Transverse colon (tissue), 4 donors: ENCODE results near the gene ZNF683.

Source experiments
- EP300 ChIP-seq: sonication (generic); formaldehyde crosslinking; IDR thresholded peaks from one replicate; pipeline ENCODE4 v1.6.1; 2017; ENCODE audit warnings: antibody characterized with exemption, low read depth
- POLR2A ChIP-seq: fragments of 450-650 bp; IDR thresholded peaks from one replicate; pipeline ENCODE4 v1.6.1; 2016; ENCODE audit warnings: antibody characterized with exemption, mild to moderate bottlenecking, moderate library complexity
- POLR2AphosphoS5 ChIP-seq, 3 donors: sonication (generic); formaldehyde crosslinking; IDR thresholded peaks; one replicate each; pipeline ENCODE4 v1.6.1; 2016; ENCODE audit warnings: antibody characterized with exemption in 3 of 3
- TF ChIP-seq, protein P1 (sequence below), 5 experiments: fragments of 200-600 bp in 3 of 5; fragments of 450-650 bp in 2 of 5; sonication (generic) in 3 of 5; IDR thresholded peaks; 1 replicate in 2 of 5; 2 replicates in 3 of 5; pipeline ENCODE4 v1.5.1; 2016 to 2017; ENCODE audit warnings: antibody characterized with exemption in 5 of 5, inconsistent platforms in 3 of 5, mild to moderate bottlenecking in 2 of 5, moderate library complexity in 1 of 5

DNA sequence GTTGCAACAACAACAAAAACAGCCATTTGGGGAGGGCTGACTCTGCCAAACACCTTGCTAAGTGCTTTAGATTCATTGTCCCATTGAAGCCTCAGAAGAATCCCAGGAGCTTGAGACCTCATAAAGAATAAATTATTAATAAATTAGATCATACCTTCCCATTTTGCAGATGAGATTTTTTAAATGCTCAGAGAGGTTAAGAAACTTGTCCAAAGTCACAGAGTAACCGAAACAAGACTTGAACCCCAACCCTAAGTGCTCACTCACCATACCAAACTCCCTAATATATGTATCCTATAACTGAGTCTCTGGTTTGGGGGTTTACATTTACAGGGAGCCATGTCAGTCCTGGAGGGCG is 22.2 kb downstream of the ZNF683 start:
- no peak for TF ChIP-seq POLR2A
- TF ChIP-seq, protein P1, sequence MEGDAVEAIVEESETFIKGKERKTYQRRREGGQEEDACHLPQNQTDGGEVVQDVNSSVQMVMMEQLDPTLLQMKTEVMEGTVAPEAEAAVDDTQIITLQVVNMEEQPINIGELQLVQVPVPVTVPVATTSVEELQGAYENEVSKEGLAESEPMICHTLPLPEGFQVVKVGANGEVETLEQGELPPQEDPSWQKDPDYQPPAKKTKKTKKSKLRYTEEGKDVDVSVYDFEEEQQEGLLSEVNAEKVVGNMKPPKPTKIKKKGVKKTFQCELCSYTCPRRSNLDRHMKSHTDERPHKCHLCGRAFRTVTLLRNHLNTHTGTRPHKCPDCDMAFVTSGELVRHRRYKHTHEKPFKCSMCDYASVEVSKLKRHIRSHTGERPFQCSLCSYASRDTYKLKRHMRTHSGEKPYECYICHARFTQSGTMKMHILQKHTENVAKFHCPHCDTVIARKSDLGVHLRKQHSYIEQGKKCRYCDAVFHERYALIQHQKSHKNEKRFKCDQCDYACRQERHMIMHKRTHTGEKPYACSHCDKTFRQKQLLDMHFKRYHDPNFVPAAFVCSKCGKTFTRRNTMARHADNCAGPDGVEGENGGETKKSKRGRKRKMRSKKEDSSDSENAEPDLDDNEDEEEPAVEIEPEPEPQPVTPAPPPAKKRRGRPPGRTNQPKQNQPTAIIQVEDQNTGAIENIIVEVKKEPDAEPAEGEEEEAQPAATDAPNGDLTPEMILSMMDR (IDR thresholded peaks at IDR 0.05) = no peak
- no peak for TF ChIP-seq POLR2AphosphoS5 (IDR thresholded peaks at IDR 0.05)
- TF ChIP-seq EP300 = no peak
